WI38 (cell line): ENCODE results near the gene ANG.

Experiments
- H3K4me3 ChIP-seq: 2 replicates; pipeline ENCODE4 v1.5.1; 2011; ENCODE audit warnings: low read depth, mild to moderate bottlenecking, control low read depth, low read length
- CTCF ChIP-seq: IDR thresholded peaks from 2 replicates; pipeline ENCODE4 v1.5.1; 2012; ENCODE audit warnings: low read depth, mild to moderate bottlenecking, control low read depth, low read length

The ANG gene

GRCh38 chr14:20655851-20656250 is 32.7 kb upstream of the ANG start:
- H3K4me3 ChIP-seq: no peak overlapping the region
- TF ChIP-seq CTCF: no peak

DNA sequence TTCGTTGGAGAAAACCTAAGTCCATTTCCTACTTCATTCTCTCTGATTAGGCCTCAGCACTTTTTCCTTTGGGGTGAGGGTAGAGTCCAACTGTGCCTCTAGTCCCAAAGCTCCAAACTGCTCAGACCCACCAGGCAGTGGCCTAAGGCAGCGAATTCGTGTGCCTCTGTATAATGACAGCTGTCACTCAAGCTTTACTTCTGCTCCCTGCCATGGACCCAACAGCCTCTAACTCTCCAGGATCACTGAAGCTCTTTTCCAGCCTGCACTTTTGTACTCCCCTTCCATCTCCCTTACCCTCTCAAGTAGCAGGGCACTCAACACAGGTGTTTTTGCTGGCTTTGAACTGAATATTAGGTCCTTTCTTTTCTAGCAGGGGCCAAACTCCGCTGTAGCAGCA is 32.3 kb upstream of the ANG start:
- no peak for TF ChIP-seq CTCF

DNA sequence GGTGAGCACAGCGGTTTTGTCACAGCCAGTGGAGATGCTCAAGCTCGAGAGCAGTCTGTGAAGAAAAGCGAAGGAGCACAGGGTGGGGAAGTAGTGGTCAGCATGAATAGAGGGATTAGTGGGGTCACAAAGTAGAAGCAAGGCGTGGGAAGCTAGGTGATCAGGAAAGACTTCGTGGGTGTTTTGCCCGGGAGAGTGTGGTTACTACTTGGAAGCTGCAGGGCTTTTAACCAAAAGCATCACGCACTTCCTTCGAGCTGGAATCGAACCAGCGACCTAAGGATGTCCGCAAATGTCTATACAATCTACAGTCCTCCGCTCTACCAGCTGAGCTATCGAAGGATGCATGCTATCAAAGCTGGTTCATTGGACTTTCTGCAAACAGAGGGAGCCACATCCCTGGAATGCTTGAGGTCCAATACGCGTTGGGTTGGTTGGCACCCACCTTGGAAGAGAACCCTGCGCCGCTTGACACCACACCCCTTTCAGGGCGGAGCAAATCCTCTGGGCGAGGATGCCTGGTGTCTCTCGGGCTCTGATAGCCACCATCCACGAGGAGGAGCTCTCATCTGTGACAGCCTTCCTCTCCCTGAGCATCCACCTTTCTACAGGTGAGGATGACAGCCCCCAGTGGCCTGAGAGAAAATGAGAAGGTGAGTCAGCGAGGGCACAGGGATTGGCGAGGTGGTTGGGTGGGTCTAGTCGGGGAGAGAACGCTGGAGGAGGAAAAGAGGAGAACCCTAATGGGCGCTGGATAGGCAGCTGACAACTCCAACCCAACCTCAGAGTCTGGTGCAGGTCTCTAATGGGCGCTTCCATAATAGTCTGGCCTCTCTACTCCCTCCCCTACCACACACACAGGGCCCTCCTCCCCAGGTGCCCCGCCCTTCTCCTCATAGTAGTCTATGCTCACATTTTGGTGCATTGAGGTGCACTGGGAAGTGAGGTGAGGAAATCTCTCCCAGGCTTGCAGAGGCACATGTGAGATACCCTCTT is 31.1 kb upstream of the ANG start:
- TF ChIP-seq CTCF: no peak

More for the DNA sequence above, 32.3 kb upstream of the ANG start:
- H3K4me3 ChIP-seq: no peak overlapping the region

DNA sequence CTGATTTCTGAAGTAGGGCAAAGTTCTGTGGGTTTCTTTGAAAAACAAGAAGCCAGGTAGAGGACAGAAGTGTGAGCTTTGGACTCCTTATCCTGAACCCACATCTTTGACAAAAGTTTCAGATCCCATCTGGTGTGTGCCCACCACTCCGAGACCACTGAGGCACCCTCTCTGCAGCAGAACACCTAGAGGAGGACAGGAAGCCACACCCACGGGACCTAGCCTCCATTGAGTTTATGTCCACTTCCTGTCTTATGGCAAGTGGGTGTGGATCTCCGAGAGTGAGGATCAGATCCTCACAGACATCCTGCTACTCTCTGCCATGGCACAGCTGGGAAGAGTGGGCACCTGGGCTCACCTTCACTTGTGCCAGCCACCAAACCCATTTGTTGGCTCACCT is 30.3 kb upstream of the ANG start:
- no peak overlapping the region for H3K4me3 ChIP-seq
- TF ChIP-seq CTCF: no peak

More for the DNA sequence above, 31.1 kb upstream of the ANG start:
- no peak overlapping the region for H3K4me3 ChIP-seq

DNA sequence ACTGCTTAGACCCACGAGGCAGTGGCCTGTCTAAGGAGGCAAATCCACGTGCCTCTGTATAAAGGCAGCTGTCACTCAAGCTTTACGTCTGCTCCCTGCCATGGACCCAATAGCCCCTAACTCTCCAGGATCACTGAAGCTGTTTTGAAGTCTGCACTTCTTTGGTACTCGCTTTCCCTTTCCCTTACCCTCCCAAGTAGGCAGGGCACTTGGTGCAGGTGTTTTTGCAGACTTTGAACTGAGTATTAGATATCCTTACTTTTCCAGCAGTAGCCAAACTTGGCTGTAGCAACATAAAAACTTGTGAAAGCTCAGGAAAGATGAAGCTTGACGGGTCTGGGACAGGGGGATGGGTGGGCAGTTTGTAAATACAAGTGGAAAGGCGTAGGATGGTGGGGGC is 29.2 kb upstream of the ANG start:
- no peak for TF ChIP-seq CTCF
- H3K4me3 ChIP-seq: no peak overlapping the region

DNA sequence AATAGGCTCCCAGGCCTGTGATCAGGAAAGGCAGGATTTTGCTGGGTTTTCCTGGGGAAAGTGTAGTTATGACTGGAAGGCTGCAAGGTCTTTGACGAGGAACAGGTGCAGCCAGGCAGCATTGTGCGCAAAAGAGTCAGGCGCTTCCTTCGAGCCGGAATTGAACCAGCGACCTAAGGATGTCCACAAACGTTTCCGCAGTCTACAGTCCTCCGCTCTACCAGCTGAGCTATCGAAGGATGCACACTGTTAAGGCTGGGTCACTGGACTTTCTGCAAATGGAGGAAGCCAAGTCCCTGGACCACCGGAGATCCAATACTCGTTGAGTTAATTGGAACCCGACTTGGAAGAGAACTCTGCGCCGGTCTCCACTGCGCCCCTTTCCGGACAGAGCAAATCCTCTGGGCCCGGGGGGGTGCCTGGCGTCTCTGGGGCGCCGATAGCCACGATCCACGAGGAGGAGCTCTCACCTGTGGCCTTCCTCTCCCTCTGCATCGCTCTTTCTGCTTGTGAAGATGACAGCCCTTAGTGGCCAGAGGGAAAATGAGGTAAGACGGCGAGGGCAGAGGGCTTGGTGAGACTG is 28.7 kb upstream of the ANG start:
- H3K4me3 ChIP-seq: no peak overlapping the region
- no peak for TF ChIP-seq CTCF

GRCh38 chr14:20661197-20661596 is 27.4 kb upstream of the ANG start:
- no peak for TF ChIP-seq CTCF
- no peak overlapping the region for H3K4me3 ChIP-seq
